Astrocyte (in vitro differentiated cells and primary cell): Measurements from ENCODE around the gene TCF7L2. TPM values are rescaled to one million over a fixed set of nuclear protein-coding genes. Genes with fewer than 3 reads are reported as not detected.

Experiments used
- DNase-seq: peaks from one replicate; pipeline ENCODE4 v3.0.0-alpha.2; 2010; ENCODE audit warnings: low read depth
- FAIRE-seq: peaks from 2 replicates; lab custom pipeline; 2011; peaks lifted over from hg19 to GRCh38; lab: Jason Lieb, UNC
- H2AFZ ChIP-seq: 2 replicates; pipeline ENCODE4 v1.6.0; 2012; ENCODE audit warnings: low read depth, low read length, inconsistent platforms
- H3K27ac ChIP-seq: 2 replicates; pipeline ENCODE4 v1.5.1; 2011; ENCODE audit warnings: low read depth, low read length, inconsistent platforms
- H3K27me3 ChIP-seq: 2 replicates; pipeline ENCODE4 v1.6.0; 2011; ENCODE audit warnings: low read length, inconsistent platforms; ENCODE audit not compliant: insufficient read depth
- H3K36me3 ChIP-seq: 2 replicates; pipeline ENCODE4 v1.5.1; 2011; ENCODE audit warnings: low read length, inconsistent platforms; ENCODE audit not compliant: insufficient read depth
- H3K4me1 ChIP-seq: 2 replicates; pipeline ENCODE4 v1.5.1; 2011; ENCODE audit warnings: low read length, inconsistent platforms; ENCODE audit not compliant: insufficient read depth
- H3K4me2 ChIP-seq: 2 replicates; pipeline ENCODE4 v1.6.0; 2012; ENCODE audit warnings: low read length, inconsistent platforms
- H3K4me3 ChIP-seq: 2 replicates; pipeline ENCODE4 v1.5.1; 2011; ENCODE audit warnings: low read depth, mild to moderate bottlenecking, low read length, inconsistent platforms; ENCODE audit not compliant: insufficient read depth
- H3K79me2 ChIP-seq: 2 replicates; pipeline ENCODE4 v1.6.0; 2012; ENCODE audit warnings: mild to moderate bottlenecking, low read length, inconsistent platforms; ENCODE audit not compliant: insufficient read depth
- H3K9ac ChIP-seq: 2 replicates; pipeline ENCODE4 v1.6.0; 2012; ENCODE audit warnings: mild to moderate bottlenecking, low read length, inconsistent platforms
- H3K9me3 ChIP-seq: 2 replicates; pipeline ENCODE4 v1.5.1; 2012; ENCODE audit warnings: low read depth, mild to moderate bottlenecking, low read length, inconsistent platforms; ENCODE audit not compliant: insufficient read depth
- H4K20me1 ChIP-seq: 2 replicates; pipeline ENCODE4 v1.6.0; 2012; ENCODE audit warnings: low read length, inconsistent platforms; ENCODE audit not compliant: insufficient read depth
- H3K27ac Mint-ChIP-seq: one replicate; pipeline ENCODE4 v1.8.0; 2021; ENCODE audit warnings: mild to moderate bottlenecking, mixed read lengths; ENCODE audit not compliant: unreplicated experiment
- H3K27me3 Mint-ChIP-seq: one replicate; pipeline ENCODE4 v1.8.0; 2021; ENCODE audit warnings: low read depth, mixed read lengths; ENCODE audit not compliant: unreplicated experiment
- H3K36me3 Mint-ChIP-seq: one replicate; pipeline ENCODE4 v1.8.0; 2021; ENCODE audit warnings: low read depth, mixed read lengths; ENCODE audit not compliant: unreplicated experiment
- H3K4me1 Mint-ChIP-seq: one replicate; pipeline ENCODE4 v1.8.0; 2021; ENCODE audit warnings: low read depth, mixed read lengths; ENCODE audit not compliant: unreplicated experiment
- H3K4me3 Mint-ChIP-seq: one replicate; pipeline ENCODE4 v1.8.0; 2021; ENCODE audit warnings: mild to moderate bottlenecking, moderate library complexity, mixed read lengths; ENCODE audit not compliant: unreplicated experiment
- H3K9me3 Mint-ChIP-seq: one replicate; pipeline ENCODE4 v1.8.0; 2021; ENCODE audit warnings: mild to moderate bottlenecking, mixed read lengths; ENCODE audit not compliant: unreplicated experiment
- CTCF ChIP-seq: IDR thresholded peaks from 2 replicates; pipeline ENCODE4 v1.5.1; 2011; ENCODE audit warnings: low read depth, mild to moderate bottlenecking, inconsistent platforms, low read length, moderate library complexity; ENCODE audit not compliant: insufficient read depth
- EZH2 ChIP-seq: IDR thresholded peaks from 2 replicates; pipeline ENCODE4 v1.6.1; 2012; ENCODE audit warnings: mild to moderate bottlenecking, low read length, inconsistent platforms; ENCODE audit not compliant: insufficient read depth
- total RNA-seq: library from RNA; stranded (reverse); gene quantifications from 2 replicates; pipeline ENCODE4 v1.2.1, GENCODE V29; 2021

The TCF7L2 gene
- total RNA-seq, 1 donor from 2014 or later: 52.4 TPM

- H3K36me3 Mint-ChIP-seq: peaks cover 24% of the 10 kb centered on the region
- H3K36me3 ChIP-seq: no peaks in the 10 kb centered on the region
Observed at GRCh38 chr10:113097036-113097435, 147.0 kb downstream of the TCF7L2 start.

GRCh38 chr10:113099431-113100183, 149.6 kb downstream of the TCF7L2 start:
- FAIRE-seq (no peak), DNase-seq (peak; percentile 39)
- Histone ChIP-seq H3K4me1 (peaks cover 22% of the 10 kb centered on the region), H3K4me3 (no peak overlapping the region), H4K20me1 (peaks cover 2% of the 10 kb centered on the region), H3K9ac (peak overlapping the region; percentile 29), H3K4me2 (peak overlapping the region; percentile 40), H3K36me3 (no peaks in the 10 kb centered on the region), H3K27me3 (no peaks in the 10 kb centered on the region), H3K27ac (no peak overlapping the region), H3K9me3 (no peaks in the 10 kb centered on the region), H2AFZ (no peak overlapping the region), H3K79me2 (peaks cover 8% of the 10 kb centered on the region)
- Mint-ChIP-seq H3K4me1 (peaks cover 48% of the 10 kb centered on the region), H3K4me3 (no peak overlapping the region), H3K27me3 (no peaks in the 10 kb centered on the region), H3K27ac (no peak overlapping the region), H3K36me3 (peaks cover 16% of the 10 kb centered on the region), H3K9me3 (no peaks in the 10 kb centered on the region)
- TF ChIP-seq CTCF (no peak), EZH2 (no peak)

More at GRCh38 chr10:113097036-113097435, 147.0 kb downstream of the TCF7L2 start:
- H3K27me3 Mint-ChIP-seq: no peaks in the 10 kb centered on the region
- peaks cover 52% of the 10 kb centered on the region for H3K4me1 Mint-ChIP-seq
- Histone ChIP-seq H3K9me3 (no peaks in the 10 kb centered on the region), H2AFZ (no peak overlapping the region), H4K20me1 (no peaks in the 10 kb centered on the region), H3K4me2 (no peak overlapping the region), H3K4me3 (no peak overlapping the region), H3K79me2 (no peaks in the 10 kb centered on the region), H3K27me3 (no peaks in the 10 kb centered on the region), H3K9ac (no peak overlapping the region), H3K4me1 (peaks cover 23% of the 10 kb centered on the region), H3K27ac (no peak overlapping the region)
- no peaks in the 10 kb centered on the region for H3K9me3 Mint-ChIP-seq
- peak overlapping the region; percentile 50 for H3K27ac Mint-ChIP-seq
- DNase-seq: no peak
- TF ChIP-seq CTCF: no peak
- TF ChIP-seq EZH2: no peak
- H3K4me3 Mint-ChIP-seq: no peak overlapping the region
- FAIRE-seq: no peak

GRCh38 chr10:113100281-113100680, 150.2 kb downstream of the TCF7L2 start:
- H4K20me1 ChIP-seq: peaks cover 2% of the 10 kb centered on the region
- H3K27ac ChIP-seq: no peak overlapping the region
- DNase-seq (no peak), FAIRE-seq (no peak)
- Mint-ChIP-seq H3K4me1 (peaks cover 46% of the 10 kb centered on the region), H3K4me3 (no peak overlapping the region), H3K27ac (no peak overlapping the region), H3K27me3 (no peaks in the 10 kb centered on the region), H3K36me3 (peaks cover 13% of the 10 kb centered on the region), H3K9me3 (no peaks in the 10 kb centered on the region)
- H3K27me3 ChIP-seq: no peaks in the 10 kb centered on the region
- H3K36me3 ChIP-seq: no peaks in the 10 kb centered on the region
- H3K4me1 ChIP-seq: peaks cover 22% of the 10 kb centered on the region
- no peak overlapping the region for H2AFZ ChIP-seq
- H3K9me3 ChIP-seq: no peaks in the 10 kb centered on the region
- no peak overlapping the region for H3K9ac ChIP-seq
- peaks cover 15% of the 10 kb centered on the region for H3K79me2 ChIP-seq
- no peak for TF ChIP-seq CTCF
- no peak for TF ChIP-seq EZH2
- H3K4me3 ChIP-seq: no peak overlapping the region
- H3K4me2 ChIP-seq: peak overlapping the region; percentile 40
